ENCODE results near the gene PALLD. TPM values are rescaled to one million over a fixed set of nuclear protein-coding genes. Genes with fewer than 3 reads are reported as not detected.
"Not testable (repeated sequence)": the region's sequence is repeated elsewhere in the genome, so short reads cannot be mapped to it uniquely, and the experiment has no call there.

The PALLD gene
- total RNA-seq, 1 donor from 2014 or later, result 15.3 TPM

- no peak for DNase-seq (ENCODE audit: low read depth in 2 of 2)
Observed at GRCh38 chr4:168491563-168491962, 5.3 kb upstream of the PALLD start.

GRCh38 chr4:168498251-168498650, 1.4 kb downstream of the PALLD start:
- DNase-seq (ENCODE audit: low read depth in 2 of 2), result no peak

DNA sequence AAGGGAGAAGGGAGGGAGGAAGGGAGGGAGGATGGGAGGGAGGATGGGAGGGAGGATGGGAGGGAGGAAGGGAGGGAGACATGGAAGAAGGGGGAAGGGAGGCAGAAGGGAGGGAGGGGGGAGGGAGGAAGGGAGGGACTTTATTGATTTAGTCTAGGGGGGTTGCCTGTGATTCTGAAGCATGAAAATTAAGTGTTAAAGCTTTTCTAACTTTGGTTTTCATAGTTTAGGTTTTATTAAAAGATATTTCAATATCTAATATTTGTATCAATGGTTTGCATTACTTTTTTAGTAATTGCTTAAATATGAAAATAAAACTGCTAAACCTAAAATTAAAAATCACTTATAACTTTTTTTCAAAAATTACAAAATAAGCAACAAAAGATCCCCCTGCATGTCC, 2.4 kb downstream of the PALLD start:
- no peak for DNase-seq (ENCODE audit: low read depth in 2 of 2)

- DNase-seq (ENCODE audit: low read depth in 2 of 2), result no peak
Observed at GRCh38 chr4:168501407-168501806, 4.6 kb downstream of the PALLD start.

DNA sequence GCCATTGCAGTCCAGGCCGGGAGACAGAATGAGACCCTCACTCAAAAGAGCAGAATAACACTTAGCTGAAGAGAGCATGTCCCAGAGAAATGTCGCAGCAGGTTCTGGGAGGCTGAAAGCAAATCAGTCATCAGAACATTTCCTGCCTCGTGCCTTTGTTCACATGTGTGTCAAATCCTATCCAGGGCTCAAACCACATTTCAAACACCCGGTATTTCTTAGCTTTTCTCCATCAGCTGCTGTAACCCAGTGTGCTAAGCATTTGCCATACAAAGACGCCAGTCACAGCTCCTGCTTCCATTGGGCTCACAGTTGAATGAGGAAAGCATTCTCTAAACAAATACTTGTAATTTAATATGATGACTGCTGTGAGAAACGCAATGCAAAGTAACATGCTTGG, 6.0 kb downstream of the PALLD start:
- no peak for DNase-seq (ENCODE audit: low read depth in 2 of 2)

GRCh38 chr4:168503652-168504362, 7.0 kb downstream of the PALLD start:
- DNase-seq (ENCODE audit: low read depth in 2 of 2), result peak in 1 of 2 donors; percentile 44

GRCh38 chr4:168504526-168504925, 7.7 kb downstream of the PALLD start:
- no peak for DNase-seq (ENCODE audit: low read depth in 2 of 2)

DNA sequence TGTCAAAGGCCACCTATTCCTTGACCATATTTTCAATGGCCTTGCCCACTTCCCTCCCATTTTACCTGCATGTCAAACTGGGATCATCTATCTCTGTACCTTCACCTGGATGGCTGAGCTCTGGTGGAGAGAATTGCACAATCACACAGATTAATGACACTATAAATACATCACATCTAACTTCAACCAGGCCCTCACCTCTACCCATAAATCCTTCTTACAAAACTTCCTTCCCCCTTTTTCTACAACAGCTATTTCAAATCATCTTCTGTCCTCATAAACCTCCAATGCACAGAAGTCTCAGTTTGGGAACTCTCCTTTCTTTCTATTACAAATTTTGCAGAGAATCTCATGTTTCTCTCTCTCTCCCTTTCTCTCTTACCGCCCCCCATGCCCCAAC, 9.2 kb downstream of the PALLD start:
- DNase-seq (ENCODE audit: low read depth in 2 of 2), result no peak

- no peak for DNase-seq (ENCODE audit: low read depth in 2 of 2)
Observed at GRCh38 chr4:168507178-168507815, 10.4 kb downstream of the PALLD start.

DNA sequence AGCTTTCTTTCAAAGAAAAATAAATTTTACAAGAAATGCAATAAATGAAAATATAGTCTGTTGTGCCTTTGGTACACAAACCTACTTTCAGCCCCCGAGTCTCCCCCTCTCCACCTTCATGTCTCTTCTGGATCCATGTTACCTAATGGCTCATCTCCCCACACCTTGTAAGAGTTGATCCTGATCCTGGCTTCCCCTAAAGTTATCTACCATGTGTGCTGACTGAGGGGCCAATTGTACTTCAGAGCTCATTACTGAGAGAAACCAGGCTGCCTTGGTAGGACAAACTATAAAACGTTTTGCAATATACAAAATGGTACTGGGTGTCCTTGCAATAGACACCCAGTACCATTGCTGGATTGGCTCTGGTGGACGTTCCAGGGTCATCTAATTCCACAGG, 11.8 kb downstream of the PALLD start:
- no peak for DNase-seq (ENCODE audit: low read depth in 2 of 2)

DNA sequence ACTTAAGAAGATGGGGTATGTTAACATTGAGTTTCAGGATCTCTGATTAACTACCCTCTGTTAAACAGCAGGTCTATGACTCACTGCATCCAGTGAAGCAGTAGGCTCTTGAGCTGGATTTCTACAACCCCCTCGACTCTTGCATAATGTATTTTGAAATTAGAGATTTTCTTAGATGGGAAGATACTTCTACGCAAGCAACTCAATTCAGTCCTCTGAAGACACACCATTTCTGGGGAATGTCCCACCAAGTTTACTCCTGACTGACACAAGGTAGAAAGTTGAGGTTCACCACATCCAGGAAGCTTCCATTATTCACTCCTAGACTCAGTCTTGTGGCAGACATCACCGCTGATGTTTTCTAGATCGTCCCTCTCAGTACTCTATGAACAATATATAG, 12.9 kb downstream of the PALLD start:
- DNase-seq (ENCODE audit: low read depth in 2 of 2), result no peak

GRCh38 chr4:168511780-168512489, 15.1 kb downstream of the PALLD start:
- DNase-seq (ENCODE audit: low read depth in 2 of 2), result peak in 1 of 2 donors; percentile 9

DNA sequence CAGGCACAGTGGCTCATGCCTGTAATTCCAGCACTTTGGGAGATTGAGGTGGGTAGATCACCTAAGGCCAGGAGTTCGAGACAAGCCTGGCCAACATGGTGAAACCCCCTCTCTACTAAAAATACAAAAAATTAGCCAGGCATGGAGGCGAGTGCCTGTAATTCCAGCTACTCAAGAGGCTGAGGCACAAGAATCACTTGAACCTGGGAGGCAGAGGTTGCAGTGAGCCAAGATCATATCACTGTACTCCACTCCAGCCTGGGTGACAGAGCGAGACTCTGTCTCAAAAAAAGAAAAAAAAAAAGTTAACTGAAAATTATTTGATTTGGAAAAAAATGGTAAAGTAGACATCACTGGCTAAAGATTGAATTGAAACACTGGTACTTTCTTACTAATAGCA, 17.0 kb downstream of the PALLD start:
- not testable (repeated sequence) for DNase-seq (ENCODE audit: low read depth in 2 of 2)

DNA sequence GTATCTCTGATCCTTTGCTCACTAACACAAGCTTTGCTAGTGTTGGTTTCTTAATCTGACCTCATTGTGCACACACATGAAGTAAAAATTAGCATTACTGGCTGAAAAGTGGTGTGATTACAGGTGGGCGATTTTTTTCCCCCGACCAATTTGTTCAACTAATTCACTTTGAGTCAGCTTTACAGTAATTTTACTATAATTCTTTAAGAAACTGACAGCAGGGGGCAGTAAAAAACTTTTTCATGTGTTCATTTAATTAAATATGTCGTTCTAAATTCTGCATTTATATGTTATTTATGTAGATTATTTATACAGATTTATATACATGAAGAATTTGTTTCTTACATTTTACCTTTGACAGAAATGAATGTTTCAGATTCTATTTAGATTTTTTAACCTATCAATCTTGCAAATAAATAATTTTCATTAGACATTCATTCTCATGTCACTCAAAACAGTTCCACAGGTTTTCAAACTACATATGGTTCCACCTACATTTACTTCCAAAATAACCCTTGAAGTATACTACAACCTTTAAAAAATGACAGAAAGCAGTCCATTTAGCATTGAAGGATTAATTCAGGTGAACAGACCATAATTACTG, 17.5 kb downstream of the PALLD start:
- DNase-seq (ENCODE audit: low read depth in 2 of 2), result peak; percentile 30 to 60

- peak in 1 of 2 donors; percentile 52 for DNase-seq (ENCODE audit: low read depth in 2 of 2)
Observed at GRCh38 chr4:168515222-168516011, 18.6 kb downstream of the PALLD start.

- peak; percentile 36 to 44 for DNase-seq (ENCODE audit: low read depth in 2 of 2)
Observed at GRCh38 chr4:168516841-168517240, 20.0 kb downstream of the PALLD start.

- DNase-seq (ENCODE audit: low read depth in 2 of 2), result no peak
Observed at GRCh38 chr4:168519576-168519975, 22.7 kb downstream of the PALLD start.

DNA sequence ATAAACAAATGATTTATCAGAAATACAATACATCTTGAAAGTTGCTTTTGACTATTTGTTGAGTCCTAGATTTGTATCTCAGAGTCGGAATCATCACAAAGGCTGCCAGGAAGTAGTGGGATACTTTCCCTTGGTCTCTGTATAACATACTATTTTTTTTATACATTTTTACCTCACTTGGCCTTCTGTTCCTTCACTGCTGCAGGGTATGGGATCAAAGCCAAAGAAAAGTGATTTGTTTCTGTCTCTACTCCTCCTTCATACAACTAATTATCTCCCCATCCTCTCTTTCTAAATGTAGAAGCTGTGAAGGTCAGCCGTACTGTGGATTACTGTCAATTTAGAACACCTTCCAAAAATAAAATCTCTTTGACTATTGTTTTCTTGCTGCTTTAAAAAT, 24.9 kb downstream of the PALLD start:
- no peak for DNase-seq (ENCODE audit: low read depth in 2 of 2)

- DNase-seq (ENCODE audit: low read depth in 2 of 2), result no peak
Observed at GRCh38 chr4:168522356-168522755, 25.5 kb downstream of the PALLD start.

DNA sequence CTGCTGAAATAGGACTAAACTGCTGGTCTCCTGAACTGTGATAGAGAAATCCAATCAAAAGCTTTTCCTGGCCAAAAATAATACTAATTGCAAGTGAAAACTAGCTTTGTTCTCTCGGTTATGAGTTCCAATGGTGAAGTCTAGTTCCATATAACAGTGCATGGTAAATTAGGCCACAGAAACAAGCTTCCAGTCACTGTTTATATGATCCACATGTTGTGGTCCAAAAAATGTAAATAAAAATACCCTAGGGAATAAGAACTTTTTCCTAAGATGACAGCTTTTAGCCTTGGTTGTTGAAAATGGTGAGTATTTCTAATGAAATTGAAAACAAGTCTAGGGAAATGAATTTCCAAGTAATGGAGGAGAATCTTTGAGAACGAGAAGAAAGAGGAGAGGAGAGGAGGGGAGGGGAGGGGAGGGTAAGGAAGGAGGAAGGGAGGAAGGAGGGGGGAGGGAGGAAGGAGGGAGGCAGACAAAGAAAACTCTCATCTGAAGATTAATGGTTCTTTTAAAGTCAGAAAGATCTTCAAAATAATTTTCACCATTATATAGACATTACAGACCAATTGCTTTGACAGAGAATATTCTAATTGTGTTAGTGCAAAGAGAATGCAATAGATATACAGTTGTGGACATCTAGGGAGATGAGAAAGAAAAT, 26.1 kb downstream of the PALLD start:
- no peak for DNase-seq (ENCODE audit: low read depth in 2 of 2)

DNA sequence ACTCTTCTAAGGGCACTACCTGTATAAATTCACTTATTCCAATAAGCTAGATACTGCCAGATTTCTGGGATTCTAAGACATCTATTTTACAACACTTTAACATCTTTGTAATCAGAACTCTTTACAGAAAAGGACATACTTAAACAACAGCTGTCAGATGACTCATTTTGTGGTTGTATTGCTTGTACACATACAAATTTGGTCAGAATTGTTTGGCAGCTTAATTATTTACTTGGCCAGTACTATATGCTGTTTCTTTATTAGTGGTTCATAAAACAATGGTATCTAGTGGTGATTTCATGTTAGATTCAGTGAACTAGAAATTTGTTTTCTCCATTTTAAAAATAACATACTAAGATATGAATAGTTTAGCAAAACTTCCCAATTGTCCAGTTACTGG, 27.2 kb downstream of the PALLD start:
- DNase-seq (ENCODE audit: low read depth in 2 of 2), result peak in 1 of 2 donors; percentile 52
